Measurements from ENCODE around the gene SOCS6.

DNA sequence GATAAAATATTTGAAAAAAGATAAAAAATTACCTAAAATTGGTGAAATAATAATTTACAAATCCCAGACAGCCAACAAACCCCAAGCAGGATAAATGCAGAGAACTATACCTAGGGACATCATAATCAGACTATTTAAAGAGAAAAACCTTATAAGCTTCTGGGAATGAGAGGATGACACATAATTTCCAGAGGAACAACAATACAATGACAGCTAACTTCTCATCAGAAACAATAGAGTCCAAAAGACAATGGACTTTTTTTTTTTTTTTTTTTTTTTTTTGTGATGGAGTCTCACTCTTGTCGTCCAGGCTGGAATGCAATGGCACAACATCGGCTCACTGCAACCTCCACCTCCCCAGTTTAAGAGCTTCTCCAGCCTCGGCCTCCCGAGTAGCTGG, 65.2 kb downstream of the SOCS6 start:
- TF ChIP-seq, protein P1, sequence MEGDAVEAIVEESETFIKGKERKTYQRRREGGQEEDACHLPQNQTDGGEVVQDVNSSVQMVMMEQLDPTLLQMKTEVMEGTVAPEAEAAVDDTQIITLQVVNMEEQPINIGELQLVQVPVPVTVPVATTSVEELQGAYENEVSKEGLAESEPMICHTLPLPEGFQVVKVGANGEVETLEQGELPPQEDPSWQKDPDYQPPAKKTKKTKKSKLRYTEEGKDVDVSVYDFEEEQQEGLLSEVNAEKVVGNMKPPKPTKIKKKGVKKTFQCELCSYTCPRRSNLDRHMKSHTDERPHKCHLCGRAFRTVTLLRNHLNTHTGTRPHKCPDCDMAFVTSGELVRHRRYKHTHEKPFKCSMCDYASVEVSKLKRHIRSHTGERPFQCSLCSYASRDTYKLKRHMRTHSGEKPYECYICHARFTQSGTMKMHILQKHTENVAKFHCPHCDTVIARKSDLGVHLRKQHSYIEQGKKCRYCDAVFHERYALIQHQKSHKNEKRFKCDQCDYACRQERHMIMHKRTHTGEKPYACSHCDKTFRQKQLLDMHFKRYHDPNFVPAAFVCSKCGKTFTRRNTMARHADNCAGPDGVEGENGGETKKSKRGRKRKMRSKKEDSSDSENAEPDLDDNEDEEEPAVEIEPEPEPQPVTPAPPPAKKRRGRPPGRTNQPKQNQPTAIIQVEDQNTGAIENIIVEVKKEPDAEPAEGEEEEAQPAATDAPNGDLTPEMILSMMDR (IDR thresholded peaks at IDR 0.05; ENCODE audit: low read depth, low read length, missing input control), result no peak
- no peak for TF ChIP-seq RAD21 (IDR thresholded peaks at IDR 0.05)
- no peak for TF ChIP-seq REST (IDR thresholded peaks at IDR 0.05)
- TF ChIP-seq YY1 (IDR thresholded peaks at IDR 0.05), result no peak
- TF ChIP-seq GABPA (IDR thresholded peaks at IDR 0.05 in 1 of 2, conservative IDR thresholded peaks at IDR 0.05 in 1 of 2), result no peak
- TF ChIP-seq, protein P2, sequence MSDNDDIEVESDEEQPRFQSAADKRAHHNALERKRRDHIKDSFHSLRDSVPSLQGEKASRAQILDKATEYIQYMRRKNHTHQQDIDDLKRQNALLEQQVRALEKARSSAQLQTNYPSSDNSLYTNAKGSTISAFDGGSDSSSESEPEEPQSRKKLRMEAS (IDR thresholded peaks at IDR 0.05), result no peak
- TF ChIP-seq SP1 (IDR thresholded peaks at IDR 0.05), result no peak
- TF ChIP-seq FOXA2 (IDR thresholded peaks at IDR 0.05), result no peak
- no peak for TF ChIP-seq ATF3 (IDR thresholded peaks at IDR 0.05)

All from liver (tissue), 3 donors.